OCI-LY1 (cell line): ENCODE results near the gene PHETA2.
A peak's percentile ranks its signal among the peaks of the same experiment; 100 is the strongest.
"Not testable (repeated sequence)": the region's sequence is repeated elsewhere in the genome, so short reads cannot be mapped to it uniquely, and the experiment has no call there.

Experiments used
- H2AFZ ChIP-seq: fragments of 200-600 bp; sonication (generic), shearing (Covaris generic); 2 replicates; pipeline ENCODE4 v1.6.0; 2014; ENCODE audit warnings: antibody characterized with exemption, mild to moderate bottlenecking, low read length
- H3F3A ChIP-seq: fragments of 200-600 bp; sonication (generic), shearing (Covaris generic); 2 replicates; pipeline ENCODE4 v1.6.0; 2014; ENCODE audit warnings: mild to moderate bottlenecking, antibody characterized with exemption, low read length, moderate library complexity; ENCODE audit not compliant: insufficient read depth
- H3K27ac ChIP-seq: fragments of 200-600 bp; sonication (generic); 2 replicates; pipeline ENCODE4 v1.5.1; 2014; ENCODE audit warnings: low read length, mixed run types, mild to moderate bottlenecking, low read depth; ENCODE audit not compliant: poor library complexity, severe bottlenecking
- H3K27me3 ChIP-seq: fragments of 200-600 bp; sonication (generic); 2 replicates; pipeline ENCODE4 v1.6.0; 2014; ENCODE audit warnings: antibody characterized with exemption, mild to moderate bottlenecking, low read length, moderate library complexity; ENCODE audit not compliant: insufficient read depth
- H3K36me3 ChIP-seq: fragments of 200-600 bp; sonication (generic); 2 replicates; pipeline ENCODE4 v1.6.1; 2014; ENCODE audit warnings: mild to moderate bottlenecking, antibody characterized with exemption, low read length, moderate library complexity, mixed read lengths; ENCODE audit not compliant: insufficient read depth
- H3K4me1 ChIP-seq: fragments of 200-600 bp; sonication (generic); 2 replicates; pipeline ENCODE4 v1.5.1; 2014; ENCODE audit warnings: mild to moderate bottlenecking, low read length, moderate library complexity; ENCODE audit not compliant: insufficient read depth, severe bottlenecking
- H3K4me2 ChIP-seq: fragments of 200-600 bp; sonication (generic), shearing (Covaris generic); 2 replicates; pipeline ENCODE4 v1.6.1; 2014; ENCODE audit warnings: low read length
- H3K4me3 ChIP-seq: fragments of 200-600 bp; sonication (generic); 2 replicates; pipeline ENCODE4 v1.5.1; 2014; ENCODE audit warnings: low read length, low read depth, mild to moderate bottlenecking, mixed read lengths; ENCODE audit not compliant: poor library complexity, severe bottlenecking
- H3K79me2 ChIP-seq: fragments of 200-600 bp; shearing (Covaris generic); 2 replicates; pipeline ENCODE4 v1.6.1; 2016; ENCODE audit warnings: mixed run types, low read length, mixed read lengths; ENCODE audit not compliant: insufficient read depth
- H3K9ac ChIP-seq: fragments of 200-600 bp; sonication (generic), shearing (Covaris generic); 2 replicates; pipeline ENCODE4 v1.6.1; 2014; ENCODE audit warnings: mild to moderate bottlenecking, low read length, mixed read lengths
- H3K9me2 ChIP-seq: fragments of 200-600 bp; sonication (generic), shearing (Covaris generic); 2 replicates; pipeline ENCODE4 v1.6.1; 2014; ENCODE audit warnings: low read depth, mild to moderate bottlenecking, low read length, mixed read lengths
- H3K9me3 ChIP-seq: fragments of 200-600 bp; shearing (Covaris generic); 2 replicates; pipeline ENCODE4 v1.6.1; 2014; ENCODE audit warnings: low read length, mixed read lengths
- H4K20me1 ChIP-seq: fragments of 200-600 bp; sonication (generic), shearing (Covaris generic); 2 replicates; pipeline ENCODE4 v1.6.0; 2016; ENCODE audit warnings: mild to moderate bottlenecking, low read length; ENCODE audit not compliant: insufficient read depth
- EZH2 ChIP-seq: fragments of 200-600 bp; sonication (generic), shearing (Covaris generic); IDR thresholded peaks from 2 replicates; pipeline ENCODE4 v1.8.0; 2017; ENCODE audit warnings: borderline replicate concordance, mixed run types, mild to moderate bottlenecking, antibody characterized with exemption, low read length, moderate library complexity, mixed read lengths
- TF ChIP-seq, protein P1 (sequence below): fragments of 200-600 bp; sonication (generic), shearing (Covaris generic); IDR thresholded peaks from 2 replicates; pipeline ENCODE4 v1.5.1; 2017; ENCODE audit warnings: mild to moderate bottlenecking, antibody characterized with exemption, low read length, moderate library complexity, mixed read lengths

The PHETA2 gene

GRCh38 chr22:42111798-42112197 is 37.8 kb downstream of the PHETA2 start:
- no peak overlapping the region for H3K4me3 ChIP-seq
- H2AFZ ChIP-seq = no peak overlapping the region
- no peaks in the 10 kb centered on the region for H3K27me3 ChIP-seq
- H3K9me2 ChIP-seq = no peaks in the 10 kb centered on the region
- no peaks in the 10 kb centered on the region for H3K36me3 ChIP-seq
- no peak overlapping the region for H3K4me2 ChIP-seq
- H3K9me3 ChIP-seq = peaks cover 7% of the 10 kb centered on the region; the same call in 1 of the 2 replicates
- no peak overlapping the region for H3K9ac ChIP-seq
- no peaks in the 10 kb centered on the region for H3K4me1 ChIP-seq
- H4K20me1 ChIP-seq = no peaks in the 10 kb centered on the region
- H3K79me2 ChIP-seq = no peaks in the 10 kb centered on the region
- TF ChIP-seq, protein P1, sequence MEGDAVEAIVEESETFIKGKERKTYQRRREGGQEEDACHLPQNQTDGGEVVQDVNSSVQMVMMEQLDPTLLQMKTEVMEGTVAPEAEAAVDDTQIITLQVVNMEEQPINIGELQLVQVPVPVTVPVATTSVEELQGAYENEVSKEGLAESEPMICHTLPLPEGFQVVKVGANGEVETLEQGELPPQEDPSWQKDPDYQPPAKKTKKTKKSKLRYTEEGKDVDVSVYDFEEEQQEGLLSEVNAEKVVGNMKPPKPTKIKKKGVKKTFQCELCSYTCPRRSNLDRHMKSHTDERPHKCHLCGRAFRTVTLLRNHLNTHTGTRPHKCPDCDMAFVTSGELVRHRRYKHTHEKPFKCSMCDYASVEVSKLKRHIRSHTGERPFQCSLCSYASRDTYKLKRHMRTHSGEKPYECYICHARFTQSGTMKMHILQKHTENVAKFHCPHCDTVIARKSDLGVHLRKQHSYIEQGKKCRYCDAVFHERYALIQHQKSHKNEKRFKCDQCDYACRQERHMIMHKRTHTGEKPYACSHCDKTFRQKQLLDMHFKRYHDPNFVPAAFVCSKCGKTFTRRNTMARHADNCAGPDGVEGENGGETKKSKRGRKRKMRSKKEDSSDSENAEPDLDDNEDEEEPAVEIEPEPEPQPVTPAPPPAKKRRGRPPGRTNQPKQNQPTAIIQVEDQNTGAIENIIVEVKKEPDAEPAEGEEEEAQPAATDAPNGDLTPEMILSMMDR = no peak
- no peak for TF ChIP-seq EZH2
- H3F3A ChIP-seq = no peaks in the 10 kb centered on the region
- no peak overlapping the region for H3K27ac ChIP-seq

DNA sequence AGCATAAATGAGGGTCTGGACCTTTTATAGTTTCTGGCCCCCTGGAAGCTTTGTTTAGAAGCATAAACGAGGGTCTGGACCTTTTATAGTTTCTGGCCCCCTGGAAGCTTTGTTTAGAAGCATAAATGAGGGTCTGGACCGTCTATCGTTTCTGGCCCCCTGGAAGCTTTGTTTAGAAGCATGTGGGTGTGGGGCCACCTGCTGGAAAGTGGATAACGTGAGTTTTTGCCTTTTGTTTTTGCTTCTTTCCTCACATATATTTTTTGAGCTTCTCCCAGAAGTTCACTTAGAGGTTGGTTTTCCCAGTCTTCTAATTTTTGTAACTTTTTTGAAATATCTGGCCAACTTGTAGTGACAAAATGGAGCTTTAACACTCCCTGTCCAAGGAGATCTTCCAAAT is 38.7 kb downstream of the PHETA2 start:
- not testable (repeated sequence) for H4K20me1 ChIP-seq, H3K27me3 ChIP-seq, H3K79me2 ChIP-seq, H3F3A ChIP-seq, H2AFZ ChIP-seq, H3K4me1 ChIP-seq, H3K27ac ChIP-seq, H3K9me3 ChIP-seq, H3K4me2 ChIP-seq, H3K4me3 ChIP-seq, H3K9me2 ChIP-seq, H3K36me3 ChIP-seq, H3K9ac ChIP-seq
- TF ChIP-seq, protein P1 = peak; percentile 37

DNA sequence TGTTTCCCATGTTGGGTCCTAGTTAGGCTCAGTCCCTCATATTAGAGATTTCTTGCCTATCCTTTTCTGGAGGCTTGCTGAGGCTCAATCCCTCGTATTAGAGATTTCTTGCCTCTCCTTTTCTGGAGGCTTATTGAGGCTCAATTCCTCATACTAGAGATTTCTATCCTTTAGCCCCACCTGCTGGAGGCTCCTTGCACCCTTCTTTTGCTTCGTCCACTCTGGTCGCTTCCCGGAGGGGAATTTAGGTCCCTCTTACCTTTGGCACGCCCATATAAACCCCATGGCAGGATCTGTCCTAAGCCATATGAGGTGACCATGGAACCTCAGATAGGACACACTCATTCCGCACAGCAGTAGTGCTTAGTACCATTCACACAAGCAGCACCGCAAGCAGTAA is 40.7 kb downstream of the PHETA2 start:
- H3F3A ChIP-seq = no peaks in the 10 kb centered on the region
- TF ChIP-seq, protein P1 = peak; percentile 30; the same call in 1 of the 2 replicates
- TF ChIP-seq EZH2 = no peak
- no peak overlapping the region for H3K4me2 ChIP-seq
- H3K27me3 ChIP-seq = no peaks in the 10 kb centered on the region
- H3K9me2 ChIP-seq = no peaks in the 10 kb centered on the region
- H2AFZ ChIP-seq = no peak overlapping the region
- H3K4me1 ChIP-seq = peaks cover 2% of the 10 kb centered on the region
- H3K27ac ChIP-seq = no peak overlapping the region
- H3K9ac ChIP-seq = no peak overlapping the region
- no peaks in the 10 kb centered on the region for H3K79me2 ChIP-seq
- no peaks in the 10 kb centered on the region for H4K20me1 ChIP-seq
- H3K9me3 ChIP-seq = peaks cover 7% of the 10 kb centered on the region; the same call in 1 of the 2 replicates
- no peaks in the 10 kb centered on the region; the same call in 1 of the 2 replicates for H3K36me3 ChIP-seq
- no peak overlapping the region for H3K4me3 ChIP-seq

DNA sequence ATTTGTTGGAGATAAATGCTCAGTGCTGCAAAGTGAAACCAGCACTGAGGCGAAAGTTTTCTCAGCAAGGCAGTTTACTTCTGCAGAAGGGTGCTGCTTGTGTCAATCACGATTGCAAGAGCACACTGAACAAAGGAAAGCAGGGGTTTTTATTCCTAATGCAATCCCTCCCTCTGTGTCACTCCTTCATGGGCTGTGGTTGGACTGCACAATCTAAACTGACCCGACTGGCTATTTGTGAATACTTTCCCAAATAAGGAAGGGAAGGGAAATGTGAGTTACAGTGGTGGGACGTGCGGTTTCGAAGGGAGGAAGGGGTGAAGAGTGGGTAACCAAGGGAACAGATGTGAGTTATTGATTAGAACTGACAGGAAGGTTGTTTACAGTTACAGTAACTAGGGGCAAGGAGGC is 41.4 kb downstream of the PHETA2 start:
- not testable (repeated sequence) for H2AFZ ChIP-seq, H3K27me3 ChIP-seq, H3K36me3 ChIP-seq, H4K20me1 ChIP-seq, H3K9me2 ChIP-seq, H3K27ac ChIP-seq, H3K79me2 ChIP-seq, H3F3A ChIP-seq, H3K4me2 ChIP-seq, H3K9ac ChIP-seq, H3K4me1 ChIP-seq, H3K4me3 ChIP-seq, H3K9me3 ChIP-seq
